NCI-H82 (cell line): ENCODE data around the gene DPF1.

Experiments
- DNase-seq: peaks from one replicate; lab custom pipeline; 2025; lab: John Stamatoyannopoulos, UW

Gene DPF1

GRCh38 chr19:38197937-38198704 is 25.9 kb downstream of the DPF1 start:
- DNase-seq = peak; percentile 18

- DNase-seq = no peak
These were observed 26.9 kb downstream of the DPF1 start for GRCh38 chr19:38196948-38197656.

DNA sequence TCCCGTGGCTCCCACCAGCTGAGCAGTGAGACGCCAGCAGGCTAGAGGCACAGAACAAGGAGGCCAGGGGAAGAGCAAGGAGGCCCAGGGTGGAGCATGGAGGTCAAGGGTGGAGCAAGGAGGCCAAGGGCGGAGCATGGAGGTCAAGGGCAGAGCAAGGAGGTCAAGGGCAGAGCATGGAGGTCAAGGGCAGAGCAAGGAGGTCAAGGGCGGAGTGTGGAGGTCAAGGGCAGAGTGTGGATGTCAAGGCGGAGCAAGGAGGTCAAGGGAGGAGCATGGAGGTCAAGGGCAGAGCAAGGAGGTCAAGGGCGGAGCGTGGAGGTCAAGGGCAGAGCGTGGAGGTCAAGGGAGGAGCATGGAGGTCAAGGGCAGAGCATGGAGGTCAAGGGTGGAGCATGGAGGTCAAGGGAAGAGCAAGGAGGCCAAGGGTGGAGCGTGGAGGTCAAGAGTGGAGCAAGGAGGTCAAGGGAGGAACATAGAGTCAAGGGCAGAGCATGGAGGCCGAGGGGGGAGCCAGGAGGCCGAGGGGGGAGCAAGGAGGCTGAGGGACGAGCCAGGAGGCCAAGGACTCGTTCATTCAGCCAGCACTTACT is 27.7 kb downstream of the DPF1 start:
- no peak for DNase-seq

DNA sequence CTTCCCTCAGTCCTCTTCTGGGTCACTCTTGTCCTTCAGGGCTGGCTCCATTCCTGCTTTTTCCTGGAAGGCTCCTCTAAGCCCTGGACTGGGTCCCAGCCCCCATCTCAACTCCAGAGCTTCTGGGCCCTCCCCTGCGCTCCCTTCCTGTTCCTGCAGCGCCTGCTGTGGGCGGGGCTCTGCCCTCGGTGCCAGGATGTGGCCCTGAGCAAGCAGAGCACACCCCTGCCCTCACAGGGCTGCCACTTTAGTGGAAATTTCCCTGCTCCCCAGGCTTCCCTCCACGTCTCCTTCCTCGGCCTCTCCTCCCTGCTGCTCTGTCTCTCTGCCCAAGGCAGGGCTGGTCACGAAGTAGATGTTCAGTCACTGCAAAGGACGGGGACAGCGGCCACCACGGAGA is 28.8 kb downstream of the DPF1 start:
- no peak for DNase-seq

DNA sequence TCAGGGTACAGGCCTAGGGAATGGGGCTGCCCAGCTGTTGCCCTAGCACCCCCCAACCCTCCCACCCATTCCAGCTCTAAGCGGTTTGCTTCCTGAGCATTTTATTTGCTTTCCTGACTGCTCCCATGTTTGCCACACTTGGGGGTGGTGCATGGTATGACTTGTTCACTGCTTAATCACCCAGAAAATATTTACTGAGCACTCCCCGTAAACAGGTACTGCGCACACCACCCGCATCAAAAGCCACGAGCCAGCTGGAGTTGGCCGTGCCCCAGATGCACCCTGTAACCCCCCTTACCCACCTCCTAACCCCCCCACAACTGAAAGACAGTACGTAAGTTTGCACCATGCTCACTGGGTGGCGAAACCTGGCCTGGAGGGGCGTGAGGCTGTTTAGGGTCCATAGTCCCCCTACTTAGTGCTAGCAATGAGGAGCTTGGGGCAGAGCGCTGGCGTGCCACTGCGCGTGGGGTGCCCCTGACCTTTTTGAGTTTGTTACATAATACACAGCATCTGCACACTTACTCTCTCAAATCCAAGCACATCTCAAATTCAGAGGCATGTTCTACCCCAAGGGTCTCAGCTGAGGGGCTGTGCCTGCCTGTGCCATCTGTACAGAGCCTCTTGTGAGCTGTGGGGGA is 29.8 kb downstream of the DPF1 start:
- DNase-seq = peak; percentile 32

DNA sequence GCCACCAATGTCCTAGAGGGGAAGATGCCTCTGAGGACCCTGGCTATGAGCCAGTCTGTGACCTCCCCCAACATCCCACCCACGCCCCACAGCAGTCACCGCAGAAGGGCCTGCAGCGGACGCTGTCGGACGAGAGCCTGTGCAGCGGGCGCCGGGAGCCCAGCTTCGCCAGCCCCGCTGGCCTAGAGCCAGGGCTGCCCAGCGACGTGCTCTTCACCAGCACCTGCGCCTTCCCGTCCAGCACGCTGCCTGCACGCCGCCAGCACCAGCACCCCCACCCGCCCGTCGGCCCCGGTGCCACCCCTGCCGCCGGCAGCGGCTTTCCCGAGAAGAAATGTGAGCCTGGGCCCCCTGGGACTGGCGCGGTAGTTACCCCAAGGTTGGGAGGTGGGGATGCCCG is 30.6 kb downstream of the DPF1 start:
- DNase-seq = no peak

DNA sequence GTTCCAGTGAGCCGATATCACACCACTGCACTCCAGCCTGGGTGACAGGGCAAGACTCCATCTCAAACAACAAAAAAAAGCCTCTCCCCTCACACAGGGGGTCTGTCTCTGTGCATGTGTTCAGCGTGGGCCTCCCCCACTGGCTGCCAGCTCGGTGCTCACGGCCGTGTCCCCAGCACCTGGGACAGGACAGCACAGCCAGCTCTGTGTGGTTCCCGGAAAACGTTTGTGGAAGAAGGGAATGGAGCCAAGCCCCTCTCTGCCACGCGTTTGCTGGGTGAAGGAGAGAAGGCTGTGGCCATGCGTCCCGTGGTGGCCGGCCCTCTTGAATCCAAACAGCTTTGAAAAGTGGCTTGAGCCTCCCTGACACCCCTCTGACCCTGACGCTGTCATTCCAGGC is 32.3 kb downstream of the DPF1 start:
- DNase-seq = no peak

DNA sequence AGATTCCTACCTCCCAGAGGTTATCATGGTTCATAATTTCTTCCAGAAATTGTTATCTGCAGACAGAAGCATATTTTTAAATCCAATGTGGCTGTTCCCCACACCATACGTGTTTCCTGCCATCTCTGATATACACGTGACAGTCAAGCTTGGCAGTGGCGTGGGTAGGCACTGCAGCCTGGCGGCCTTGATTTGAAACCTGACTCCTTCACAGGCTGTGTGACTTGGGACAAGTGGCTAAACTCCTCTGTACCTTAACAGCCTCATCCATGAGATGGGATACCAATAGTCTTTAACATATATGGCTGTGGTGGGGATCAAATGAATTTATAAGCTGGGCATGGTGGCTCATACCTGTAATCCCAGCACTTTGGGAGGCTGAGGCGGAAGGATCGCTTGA is 33.2 kb downstream of the DPF1 start:
- DNase-seq = no peak

DNA sequence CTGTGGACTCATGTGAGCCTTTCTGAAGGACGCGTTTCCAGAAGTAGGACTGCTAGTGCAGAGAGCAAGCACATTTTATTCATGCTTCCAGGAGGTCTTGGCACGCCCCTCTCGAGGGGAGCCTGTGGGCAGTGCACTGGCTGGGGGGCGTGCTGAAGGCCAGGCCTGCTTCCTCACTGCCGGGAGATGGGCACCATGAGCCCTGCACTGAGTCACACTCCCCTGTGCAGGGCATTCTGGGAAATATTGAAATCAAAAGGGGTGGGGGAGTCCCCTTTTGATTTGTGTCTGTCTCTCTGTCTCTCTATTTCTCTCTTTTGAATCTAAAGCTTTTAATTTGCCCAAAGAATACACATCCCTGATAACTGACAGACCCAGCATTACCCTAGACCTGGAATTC is 34.0 kb downstream of the DPF1 start:
- DNase-seq = no peak

DNA sequence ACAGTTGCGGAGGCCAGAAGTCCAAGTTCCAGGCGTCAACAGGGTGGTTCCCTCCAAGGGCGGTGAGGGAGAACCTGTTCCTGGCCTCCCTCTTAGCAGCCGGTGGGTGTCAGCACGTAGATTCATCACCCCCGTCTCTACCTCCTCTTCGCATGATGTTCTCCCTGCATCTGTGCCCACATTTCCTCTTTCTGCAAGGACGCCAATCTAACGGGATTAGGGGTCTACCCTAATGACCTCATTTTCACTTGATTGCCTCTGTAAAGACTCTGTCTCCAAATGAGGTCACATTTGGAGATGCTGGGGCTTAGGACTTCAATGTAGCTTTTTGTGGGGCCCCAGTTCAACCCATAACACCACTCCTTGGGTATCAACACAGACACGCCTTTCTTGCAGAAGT is 38.5 kb downstream of the DPF1 start:
- peak; percentile 32 for DNase-seq

- DNase-seq = no peak
These were observed 39.2 kb downstream of the DPF1 start for GRCh38 chr19:38184815-38185214.

DNA sequence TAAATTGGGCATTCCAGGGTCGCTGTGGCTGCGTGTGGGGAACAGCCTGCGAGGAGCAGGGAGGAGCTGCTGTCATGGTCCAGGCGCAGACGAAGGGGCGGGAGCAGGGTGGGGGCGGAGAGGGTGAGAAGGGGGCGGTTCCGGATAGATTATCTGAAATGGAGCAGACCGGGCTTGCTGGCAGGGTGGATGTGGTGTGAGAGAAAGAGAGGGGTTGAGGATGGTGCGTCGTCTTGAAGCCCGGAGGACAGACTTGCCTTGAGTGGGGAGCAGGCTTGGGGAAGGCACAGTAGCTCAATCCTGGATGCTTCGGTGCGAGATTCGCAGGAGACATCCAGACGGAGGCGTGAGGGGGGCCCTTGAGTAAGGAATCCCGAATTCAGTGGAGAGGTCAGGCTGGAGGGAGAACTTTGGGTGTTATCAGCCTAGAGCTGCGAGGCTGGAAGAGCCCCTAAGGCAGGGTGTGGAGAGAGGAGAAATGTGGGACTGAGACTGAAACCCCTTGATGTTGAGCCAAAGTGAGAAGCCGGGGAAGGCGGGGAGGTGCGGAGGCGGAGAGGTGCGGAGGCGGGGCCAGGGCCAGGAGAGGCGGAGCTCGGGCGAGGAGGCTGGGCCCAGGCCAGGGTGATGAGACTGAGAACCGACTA is 40.6 kb downstream of the DPF1 start:
- DNase-seq = peak; percentile 73

GRCh38 chr19:38182536-38183210 is 41.3 kb downstream of the DPF1 start:
- DNase-seq = no peak

GRCh38 chr19:38180071-38180470 is 44.0 kb downstream of the DPF1 start:
- DNase-seq = no peak

GRCh38 chr19:38175422-38175821 is 48.6 kb downstream of the DPF1 start:
- DNase-seq = no peak

- no peak for DNase-seq
These were observed 50.6 kb downstream of the DPF1 start for GRCh38 chr19:38173291-38174041.

DNA sequence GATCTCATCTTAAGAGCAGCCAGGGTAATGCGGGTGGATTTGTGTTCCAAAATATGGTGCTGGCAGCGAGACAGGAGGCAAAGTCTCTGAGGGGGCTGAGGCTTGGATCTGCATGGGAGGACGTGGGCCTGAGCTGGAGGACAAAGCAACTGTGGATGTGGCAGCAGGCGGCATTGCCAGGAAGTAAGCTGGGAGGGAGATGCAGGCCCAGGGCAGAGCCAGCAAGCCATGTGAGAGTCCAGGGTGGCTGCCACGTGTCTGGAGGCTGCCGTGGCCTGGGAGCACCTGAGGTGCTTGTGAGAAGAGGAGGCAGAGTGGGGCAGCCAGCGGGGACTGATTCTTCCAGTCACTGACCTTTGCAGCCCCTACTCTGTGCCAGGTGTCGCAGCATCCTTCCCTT is 52.0 kb downstream of the DPF1 start:
- no peak for DNase-seq

GRCh38 chr19:38170334-38170733 is 53.7 kb downstream of the DPF1 start:
- DNase-seq = no peak

DNA sequence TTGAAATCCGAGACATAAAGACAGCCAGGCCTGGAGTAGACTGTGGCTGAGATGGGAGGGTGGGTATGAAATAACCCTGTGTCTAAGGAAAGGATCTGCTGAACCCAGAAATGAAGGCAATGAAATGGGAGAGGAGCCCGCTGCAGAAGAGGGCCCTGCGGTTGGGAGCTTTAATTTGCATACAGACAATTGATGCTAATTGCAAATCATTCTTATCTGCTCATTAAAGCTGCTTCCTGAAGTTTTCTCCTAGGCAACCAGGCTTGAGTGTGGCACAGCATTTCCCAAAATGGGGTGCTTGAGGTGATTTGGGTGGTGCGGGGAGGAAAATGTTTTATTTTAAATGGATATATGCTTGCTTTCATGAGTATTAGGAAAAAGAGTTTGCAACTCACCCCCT is 55.4 kb downstream of the DPF1 start:
- no peak for DNase-seq

GRCh38 chr19:38165335-38165734 is 58.7 kb downstream of the DPF1 start:
- DNase-seq = no peak

DNA sequence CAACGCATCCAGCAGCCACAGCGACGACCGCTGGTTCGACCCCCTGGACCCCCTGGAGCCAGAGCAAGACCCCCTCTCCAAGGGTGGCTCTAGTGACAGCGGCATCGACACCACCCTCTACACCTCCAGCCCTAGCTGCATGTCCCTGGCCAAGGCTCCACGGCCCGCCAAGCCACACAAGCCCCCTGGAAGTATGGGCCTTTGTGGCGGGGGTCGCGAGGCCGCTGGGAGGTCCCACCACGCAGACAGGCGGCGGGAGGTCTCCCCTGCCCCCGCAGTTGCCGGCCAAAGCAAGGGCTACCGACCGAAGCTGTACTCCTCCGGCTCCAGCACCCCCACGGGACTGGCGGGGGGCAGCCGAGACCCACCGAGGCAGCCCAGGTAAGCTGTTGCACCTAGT is 59.5 kb downstream of the DPF1 start:
- DNase-seq = no peak
